Hepatocyte (in vitro differentiated cells): ENCODE data around the gene TOB1. TPM values are rescaled to one million over a fixed set of nuclear protein-coding genes. Genes with fewer than 3 reads are reported as not detected.

Source experiments
- DNase-seq: peaks from one replicate; pipeline ENCODE4 v3.0.0-alpha.2; 2016; ENCODE audit warnings: low spot score
- H2AFZ ChIP-seq: fragments of 200-600 bp; sonication (generic); 2 replicates; pipeline ENCODE4 v1.6.0; 2016; ENCODE audit warnings: antibody characterized with exemption, mild to moderate bottlenecking
- H3K27ac ChIP-seq: fragments of 200-600 bp; sonication (generic); 2 replicates; pipeline ENCODE4 v1.5.1; 2016; ENCODE audit warnings: mild to moderate bottlenecking
- H3K27me3 ChIP-seq: fragments of 200-600 bp; sonication (generic); 2 replicates; pipeline ENCODE4 v1.6.1; 2016
- H3K36me3 ChIP-seq: fragments of 200-600 bp; sonication (generic); replicated peaks from 2 replicates; pipeline ENCODE4 v1.5.1; 2016; ENCODE audit warnings: low read depth; ENCODE audit not compliant: insufficient read depth
- H3K4me1 ChIP-seq: fragments of 200-600 bp; sonication (generic); 2 replicates; pipeline ENCODE4 v1.5.1; 2016; ENCODE audit warnings: mild to moderate bottlenecking, moderate library complexity; ENCODE audit not compliant: insufficient read depth
- H3K4me2 ChIP-seq: fragments of 200-600 bp; sonication (generic); 2 replicates; pipeline ENCODE4 v1.6.0; 2016
- H3K4me3 ChIP-seq: fragments of 200-600 bp; sonication (generic); 2 replicates; pipeline ENCODE4 v1.5.1; 2016; ENCODE audit warnings: mild to moderate bottlenecking
- H3K79me2 ChIP-seq: fragments of 200-600 bp; sonication (generic); 2 replicates; pipeline ENCODE4 v1.6.0; 2017; ENCODE audit warnings: mild to moderate bottlenecking
- H3K9me2 ChIP-seq: fragments of 200-600 bp; sonication (generic); replicated peaks from 2 replicates; pipeline ENCODE4 v1.6.0; 2017; ENCODE audit warnings: mild to moderate bottlenecking; ENCODE audit not compliant: insufficient read depth
- H3K9me3 ChIP-seq: fragments of 200-600 bp; sonication (generic); 2 replicates; pipeline ENCODE4 v1.5.1; 2016; ENCODE audit warnings: low read depth, mild to moderate bottlenecking
- H4K20me1 ChIP-seq: fragments of 200-600 bp; sonication (generic); 2 replicates; pipeline ENCODE4 v1.6.0; 2016; ENCODE audit warnings: mild to moderate bottlenecking; ENCODE audit not compliant: insufficient read depth, poor library complexity, severe bottlenecking
- CTCF ChIP-seq: fragments of 200-600 bp; sonication (generic); IDR thresholded peaks from 2 replicates; pipeline ENCODE4 v1.5.1; 2016; ENCODE audit warnings: antibody characterized with exemption, mild to moderate bottlenecking; ENCODE audit not compliant: poor library complexity
- EZH2 ChIP-seq: fragments of 200-600 bp; sonication (generic); IDR thresholded peaks from 2 replicates; pipeline ENCODE4 v1.6.1; 2016; ENCODE audit warnings: antibody characterized with exemption, mild to moderate bottlenecking, borderline replicate concordance
- EZH2phosphoT487 ChIP-seq: fragments of 200-600 bp; sonication (generic); IDR thresholded peaks from one replicate; pipeline ENCODE4 v1.6.1; 2018; ENCODE audit warnings: antibody characterized with exemption, mild to moderate bottlenecking, low read depth, moderate library complexity; ENCODE audit not compliant: unreplicated experiment, severe bottlenecking
- WGBS: methylation state at CpG from one replicate; pipeline ENCODE4 v1.1.6; 2016; ENCODE audit warnings: low lambda C conversion rate; ENCODE audit errors: missing lambda C conversion rate; 5-methylcytosine and 5-hydroxymethylcytosine counted together
- polyA plus RNA-seq: library from polyadenylated mRNA; unstranded; fragments of >200 nt; fragmentation: Nextera tagmentation; extraction: Ambion mirVana; gene quantifications from 2 replicates; pipeline ENCODE4 v1.2.1, GENCODE V29; 2016
- total RNA-seq: library from RNA; depleted of rRNA; stranded (reverse); fragments of >200 nt; gene quantifications from 2 replicates; pipeline ENCODE4 v1.2.3, GENCODE V29; 2014

TOB1 gene
- total and polyA plus RNA-seq, 2 experiments from 2014 or later: 43.2 to 52.1 TPM

- H3K4me2 ChIP-seq: peak overlapping the region; percentile 85
- 3% methylated on average over 1 of the region's 1 CpG for WGBS
- H3K79me2 ChIP-seq: peaks cover 47% of the 10 kb centered on the region
- H3K27me3 ChIP-seq: no peaks in the 10 kb centered on the region
- DNase-seq: no peak
- H3K4me3 ChIP-seq: peak overlapping the region; percentile 18
- H3K36me3 ChIP-seq: no peaks in the 10 kb centered on the region
- no peaks in the 10 kb centered on the region for H3K9me2 ChIP-seq
- peaks cover 21% of the 10 kb centered on the region for H4K20me1 ChIP-seq
- H3K27ac ChIP-seq: peak overlapping the region; percentile 99
- peaks cover 15% of the 10 kb centered on the region for H3K4me1 ChIP-seq
- no peak overlapping the region for H2AFZ ChIP-seq
- no peaks in the 10 kb centered on the region for H3K9me3 ChIP-seq
- TF ChIP-seq EZH2phosphoT487: no peak
- TF ChIP-seq EZH2: no peak
- no peak for TF ChIP-seq CTCF
Observed at GRCh38 chr17:50868140-50868438, 1.9 kb upstream of the TOB1 start.

- Histone ChIP-seq H3K36me3 (peaks cover 3% of the 10 kb centered on the region), H2AFZ (peak overlapping the region; percentile 5), H3K4me2 (peak overlapping the region; percentile 85), H4K20me1 (peaks cover 26% of the 10 kb centered on the region), H3K4me3 (peak overlapping the region; percentile 50), H3K79me2 (peaks cover 52% of the 10 kb centered on the region), H3K27ac (peak overlapping the region; percentile 99), H3K9me3 (no peaks in the 10 kb centered on the region), H3K9me2 (no peaks in the 10 kb centered on the region), H3K4me1 (peaks cover 20% of the 10 kb centered on the region), H3K27me3 (no peaks in the 10 kb centered on the region)
- peak; percentile 97 for DNase-seq
- TF ChIP-seq EZH2 (no peak), EZH2phosphoT487 (no peak), CTCF (no peak)
- under 1% methylated on average over 31 of the region's 35 CpGs for WGBS
Observed at GRCh38 chr17:50867363-50868139, 1.4 kb upstream of the TOB1 start.

- Histone ChIP-seq H3K27ac (peak overlapping the region; percentile 99), H3K4me1 (peaks cover 21% of the 10 kb centered on the region), H3K4me3 (peak overlapping the region; percentile 50), H2AFZ (peak overlapping the region; percentile 5), H3K27me3 (no peaks in the 10 kb centered on the region), H4K20me1 (peaks cover 32% of the 10 kb centered on the region), H3K36me3 (peaks cover 3% of the 10 kb centered on the region), H3K79me2 (peaks cover 58% of the 10 kb centered on the region), H3K4me2 (peak overlapping the region; percentile 85), H3K9me2 (no peaks in the 10 kb centered on the region), H3K9me3 (no peaks in the 10 kb centered on the region)
- WGBS: under 1% methylated on average over 28 of the region's 28 CpGs
- DNase-seq: peak; percentile 89
- TF ChIP-seq EZH2phosphoT487: no peak
- no peak for TF ChIP-seq EZH2
- TF ChIP-seq CTCF: no peak
Observed at GRCh38 chr17:50866950-50867362, 802 bp upstream of the TOB1 start.
